A375 (cell line): Measurements from ENCODE around the gene CENPP. TPM values are rescaled to one million over a fixed set of nuclear protein-coding genes. Genes with fewer than 3 reads are reported as not detected.

ENCODE experiments used
- small RNA-seq: library from RNA; depleted of rRNA; stranded (forward); fragments of <200 nt; gene quantifications from one replicate; pipeline ENCODE3, GENCODE V24; 2014
- total RNA-seq: library from RNA; depleted of rRNA; stranded (reverse); fragments of >200 nt; shearing (Covaris generic); gene quantifications from 2 replicates; pipeline ENCODE4 v1.2.3, GENCODE V29; 2014; rRNA removed

CENPP gene
- 14.2 and 15.4 TPM in 2 replicates for total RNA-seq

GRCh38 chr9:92325269-92325990 lies at the start of gene CENPP, which contains the start of gene NOL8:
TSS of gene CENPP (plus strand) at chr9:92325953.
TSS of gene NOL8 (minus strand) at chr9:92325350. CDS start at chr9:92324161, 1,189 bp downstream.

GRCh38 chr9:92293452-92294296 lies 32.1 kb upstream of the CENPP start, which contains the start of gene IARS1:
TSS of gene IARS1 (minus strand) at chr9:92293697. CDS start at chr9:92289419, 4,278 bp downstream.

GRCh38 chr9:92404042-92404836 lies 78.5 kb downstream of the CENPP start, which contains the start of gene OGN:
TSS of gene OGN (minus strand) at chr9:92404578. CDS start at chr9:92403407, 1,171 bp downstream.

GRCh38 chr9:92424340-92424739 lies 98.6 kb downstream of the CENPP start, which contains the start of gene OMD:
TSS of gene OMD (minus strand) at chr9:92424471. CDS start at chr9:92417558, 6,913 bp downstream.

GRCh38 chr9:92482329-92482728 lies 156.6 kb downstream of the CENPP start, which contains the start of gene ASPN:
TSS of gene ASPN (minus strand) at chr9:92482506.

GRCh38 chr9:92535940-92536850 lies 210.4 kb downstream of the CENPP start, which contains the start of gene ECM2:
TSS of gene ECM2 (minus strand) at chr9:92535990. CDS start at chr9:92522866, 13,124 bp downstream.

Small RNA genes lying within 50 kb of the gene (small RNA-seq; reads per million reads assigned to genes)
- not detected for gene AL157827.1
- gene MIR3651, result not detected
- gene MIR4670, result not detected
- not detected for gene SNORA84

Other genes starting within 250 kb of the CENPP start
- 62.0 and 63.1 TPM in 2 replicates for gene SPTLC1, start 210.5 kb upstream of the CENPP start, total RNA-seq
- gene IARS1, start 32.3 kb upstream of the CENPP start, total RNA-seq, result 354 and 367 TPM in 2 replicates
- 33.2 and 39.0 TPM in 2 replicates for gene NOL8, start 603 bp upstream of the CENPP start, total RNA-seq
- gene OGN, start 78.6 kb downstream of the CENPP start, total RNA-seq, result not detected in 2 replicates
- gene OMD, start 98.5 kb downstream of the CENPP start, total RNA-seq, result not detected in 2 replicates
- gene ASPN, start 156.6 kb downstream of the CENPP start, total RNA-seq, result not detected in 2 replicates
- 0.77 and 1.5 TPM in 2 replicates for gene ECM2, start 210.0 kb downstream of the CENPP start, total RNA-seq